HL-60 (cell line): Measurements from ENCODE around the gene SLC6A18.

Experiments
- DNase-seq, 2 experiments: peaks; one replicate each; pipeline ENCODE4 v3.0.0-alpha.2; 2010 to 2020; ENCODE audit warnings: low read depth in 1 of 2, low spot score in 1 of 2
- H3K27ac ChIP-seq: fragments of 250-450 bp; sonication (Bioruptor Pico); replicated peaks from 2 replicates; pipeline ENCODE4 v1.5.1; 2020; ENCODE audit warnings: mild to moderate bottlenecking, moderate library complexity
- H3K27me3 ChIP-seq: fragments of 250-450 bp; sonication (Bioruptor Pico); 2 replicates; pipeline ENCODE4 v1.5.1; 2021; ENCODE audit warnings: mild to moderate bottlenecking, moderate library complexity; ENCODE audit not compliant: insufficient read depth, poor library complexity, severe bottlenecking
- H3K4me3 ChIP-seq: replicated peaks from 2 replicates; pipeline ENCODE4 v1.5.1; 2011; ENCODE audit warnings: mild to moderate bottlenecking, control low read depth, low read length; ENCODE audit not compliant: insufficient read depth
- CTCF ChIP-seq: IDR thresholded peaks from one replicate; pipeline ENCODE4 v1.5.1; 2011; ENCODE audit warnings: low read length, control low read depth, inconsistent platforms; ENCODE audit not compliant: insufficient read depth
- GABPA ChIP-seq: IDR thresholded peaks from 2 replicates; pipeline ENCODE4 v1.6.1; 2012; ENCODE audit warnings: low read depth
- POLR2AphosphoS5 ChIP-seq: IDR thresholded peaks from 2 replicates; pipeline ENCODE4 v1.6.1; 2012; ENCODE audit warnings: low read depth
- SPI1 ChIP-seq: IDR thresholded peaks from 2 replicates; pipeline ENCODE4 v1.6.1; 2012; ENCODE audit warnings: low read depth, mild to moderate bottlenecking, borderline replicate concordance
- TF ChIP-seq, protein P1 (sequence below): IDR thresholded peaks from 2 replicates; pipeline ENCODE4 v1.6.1; 2012; ENCODE audit warnings: low read depth; ENCODE audit not compliant: insufficient replicate concordance

SLC6A18 gene

DNA sequence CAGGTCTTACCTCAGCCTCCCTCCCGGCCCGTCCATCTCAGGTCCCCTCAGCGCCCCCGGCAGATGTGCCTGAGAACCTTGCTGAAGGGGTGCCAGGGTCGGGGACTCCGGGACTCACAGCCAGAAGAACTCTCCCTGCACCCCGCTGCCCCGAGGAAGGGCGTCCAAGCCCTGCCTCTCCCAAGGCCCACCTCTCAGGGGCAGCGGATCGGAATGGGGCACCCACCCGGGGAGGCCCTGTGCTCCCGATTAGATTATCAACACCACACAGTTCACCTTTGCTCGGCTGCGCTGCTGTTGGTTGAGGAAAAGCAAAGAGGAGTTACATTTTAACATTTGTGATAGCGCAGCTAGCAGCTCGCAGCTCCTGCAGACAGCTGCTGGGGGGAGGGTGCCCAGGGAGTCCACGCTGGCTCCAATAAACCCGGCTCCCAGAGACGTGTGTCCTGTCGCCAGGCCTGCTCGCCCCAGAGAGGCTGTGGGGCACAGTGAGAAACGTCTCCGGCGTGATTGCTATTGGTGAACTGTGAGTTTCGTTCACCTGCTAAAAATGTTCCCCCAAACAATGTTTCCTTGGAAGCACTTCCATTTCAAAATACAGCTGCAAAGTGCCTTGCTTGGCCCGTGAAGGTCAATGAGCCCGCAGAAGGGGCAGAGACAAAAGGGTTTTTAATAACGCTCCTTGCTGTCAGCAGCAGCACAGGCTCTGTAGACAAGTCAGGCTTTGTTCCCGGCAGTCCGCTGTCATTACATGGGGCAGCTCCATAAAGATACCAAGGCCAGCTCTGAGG is 42.4 kb upstream of the SLC6A18 start:
- TF ChIP-seq SPI1: no peak
- no peak for TF ChIP-seq POLR2AphosphoS5
- TF ChIP-seq GABPA: no peak
- TF ChIP-seq CTCF: no peak
- Histone ChIP-seq H3K4me3 (no peak overlapping the region), H3K27me3 (no peaks in the 10 kb centered on the region), H3K27ac (no peak overlapping the region)
- no peak for DNase-seq

- no peak overlapping the region for H3K4me3 ChIP-seq
- H3K27me3 ChIP-seq: no peaks in the 10 kb centered on the region
- TF ChIP-seq CTCF: no peak
- no peak overlapping the region for H3K27ac ChIP-seq
- DNase-seq: no peak
These were observed 41.6 kb upstream of the SLC6A18 start for GRCh38 chr5:1183424-1184162.

DNA sequence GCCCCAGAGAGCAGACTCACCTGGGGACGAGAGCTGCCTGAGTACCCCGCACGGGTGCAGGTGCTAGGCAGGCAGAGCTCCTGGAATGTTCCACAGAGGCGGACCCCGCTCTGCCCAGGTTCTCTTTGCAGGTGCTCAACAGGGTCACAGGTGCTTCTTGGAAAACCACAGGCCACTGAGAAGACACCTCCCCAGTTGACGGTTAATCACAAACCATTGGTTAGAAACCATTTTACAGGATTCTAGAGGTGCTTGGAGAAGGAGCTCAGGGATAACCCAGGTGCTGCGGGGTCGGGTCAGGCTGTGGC is 41.1 kb upstream of the SLC6A18 start:
- H3K4me3 ChIP-seq: no peak overlapping the region
- DNase-seq: no peak
- H3K27me3 ChIP-seq: no peaks in the 10 kb centered on the region
- no peak for TF ChIP-seq CTCF
- TF ChIP-seq, protein P1, sequence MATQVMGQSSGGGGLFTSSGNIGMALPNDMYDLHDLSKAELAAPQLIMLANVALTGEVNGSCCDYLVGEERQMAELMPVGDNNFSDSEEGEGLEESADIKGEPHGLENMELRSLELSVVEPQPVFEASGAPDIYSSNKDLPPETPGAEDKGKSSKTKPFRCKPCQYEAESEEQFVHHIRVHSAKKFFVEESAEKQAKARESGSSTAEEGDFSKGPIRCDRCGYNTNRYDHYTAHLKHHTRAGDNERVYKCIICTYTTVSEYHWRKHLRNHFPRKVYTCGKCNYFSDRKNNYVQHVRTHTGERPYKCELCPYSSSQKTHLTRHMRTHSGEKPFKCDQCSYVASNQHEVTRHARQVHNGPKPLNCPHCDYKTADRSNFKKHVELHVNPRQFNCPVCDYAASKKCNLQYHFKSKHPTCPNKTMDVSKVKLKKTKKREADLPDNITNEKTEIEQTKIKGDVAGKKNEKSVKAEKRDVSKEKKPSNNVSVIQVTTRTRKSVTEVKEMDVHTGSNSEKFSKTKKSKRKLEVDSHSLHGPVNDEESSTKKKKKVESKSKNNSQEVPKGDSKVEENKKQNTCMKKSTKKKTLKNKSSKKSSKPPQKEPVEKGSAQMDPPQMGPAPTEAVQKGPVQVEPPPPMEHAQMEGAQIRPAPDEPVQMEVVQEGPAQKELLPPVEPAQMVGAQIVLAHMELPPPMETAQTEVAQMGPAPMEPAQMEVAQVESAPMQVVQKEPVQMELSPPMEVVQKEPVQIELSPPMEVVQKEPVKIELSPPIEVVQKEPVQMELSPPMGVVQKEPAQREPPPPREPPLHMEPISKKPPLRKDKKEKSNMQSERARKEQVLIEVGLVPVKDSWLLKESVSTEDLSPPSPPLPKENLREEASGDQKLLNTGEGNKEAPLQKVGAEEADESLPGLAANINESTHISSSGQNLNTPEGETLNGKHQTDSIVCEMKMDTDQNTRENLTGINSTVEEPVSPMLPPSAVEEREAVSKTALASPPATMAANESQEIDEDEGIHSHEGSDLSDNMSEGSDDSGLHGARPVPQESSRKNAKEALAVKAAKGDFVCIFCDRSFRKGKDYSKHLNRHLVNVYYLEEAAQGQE: no peak
- no peak for TF ChIP-seq GABPA
- no peak for TF ChIP-seq SPI1
- no peak for TF ChIP-seq POLR2AphosphoS5
- H3K27ac ChIP-seq: no peak overlapping the region

DNA sequence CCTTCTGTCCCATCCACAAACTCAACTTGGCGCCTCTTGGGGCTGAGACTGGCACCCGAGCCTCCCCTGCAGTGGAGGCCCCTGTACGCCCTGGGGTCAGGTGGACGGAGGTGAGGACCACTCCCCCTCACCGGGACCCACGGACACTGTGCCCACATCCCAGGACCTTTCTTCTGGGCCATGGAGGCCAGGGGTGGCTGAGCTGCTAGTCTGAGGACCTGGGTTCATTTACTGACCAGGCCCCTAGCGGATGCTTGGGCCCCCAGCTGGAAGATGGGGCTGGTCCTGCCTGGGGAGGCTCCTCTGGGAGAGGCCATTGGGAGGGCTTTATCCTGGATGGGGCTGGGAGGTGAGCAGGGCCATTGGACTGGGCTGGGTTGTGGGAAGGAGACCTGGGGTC is 40.7 kb upstream of the SLC6A18 start:
- no peak overlapping the region for H3K27ac ChIP-seq
- TF ChIP-seq POLR2AphosphoS5 (no peak), CTCF (no peak), SPI1 (no peak), GABPA (no peak)
- TF ChIP-seq, protein P1: no peak
- H3K4me3 ChIP-seq: no peak overlapping the region
- no peaks in the 10 kb centered on the region for H3K27me3 ChIP-seq
- no peak for DNase-seq
